AG09309 (cell line): ENCODE measurements around the gene ZNF784.
A peak's percentile ranks its signal among the peaks of the same experiment; 100 is the strongest.

Experiments used
- DNase-seq: peaks from one replicate; pipeline ENCODE4 v3.0.0-alpha.2; 2010; ENCODE audit warnings: low read depth
- H3K4me3 ChIP-seq: 2 replicates; pipeline ENCODE4 v1.5.1; 2011; ENCODE audit warnings: mild to moderate bottlenecking, low read depth, low read length, moderate library complexity; ENCODE audit not compliant: control insufficient read depth
- CTCF ChIP-seq: IDR thresholded peaks from 2 replicates; pipeline ENCODE4 v1.5.1; 2011; ENCODE audit warnings: mild to moderate bottlenecking, low read depth, low read length, inconsistent platforms; ENCODE audit not compliant: insufficient read depth, control insufficient read depth; ENCODE audit errors: missing control alignments

ZNF784 gene

DNA sequence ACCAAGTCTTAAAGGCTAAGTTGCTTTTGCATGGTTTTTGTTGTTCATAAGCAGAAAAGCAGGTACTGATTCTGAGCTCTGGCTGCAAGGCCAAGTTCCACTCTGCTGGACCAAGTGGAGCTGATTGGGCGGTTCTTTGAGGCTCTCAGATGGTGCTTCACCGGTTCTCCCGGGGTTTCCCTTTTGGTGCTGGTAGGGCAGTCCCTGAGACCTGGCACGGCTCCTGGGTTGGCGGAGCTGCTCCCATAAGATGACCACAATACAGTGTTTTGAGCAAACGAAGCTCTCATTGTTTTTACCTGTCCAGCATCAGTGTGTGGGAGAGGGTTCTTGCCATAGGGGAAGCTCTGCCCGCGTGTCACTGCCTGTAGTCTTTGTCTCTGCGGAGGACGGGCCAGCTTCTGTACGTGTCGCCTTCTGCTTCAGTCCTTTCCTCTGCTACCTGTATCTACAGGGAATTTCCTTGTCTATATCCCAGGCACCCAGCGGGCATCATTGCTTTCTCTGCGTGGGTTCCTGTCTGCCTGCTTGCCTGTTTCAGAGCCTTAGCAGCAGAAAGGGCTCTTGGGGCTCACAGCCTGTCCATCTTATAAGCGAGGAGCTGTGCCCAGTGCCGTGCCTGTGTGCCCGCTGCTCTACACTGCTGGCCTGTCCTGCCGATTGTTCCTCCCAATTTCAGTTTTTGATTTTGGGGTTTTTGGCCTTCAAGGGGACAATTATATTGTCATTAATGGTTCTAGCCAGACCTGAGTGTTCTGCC lies 32.8 kb upstream of the ZNF784 start:
- no peak for TF ChIP-seq CTCF
- peak overlapping the region; percentile 80 for H3K4me3 ChIP-seq
- no peak for DNase-seq

DNA sequence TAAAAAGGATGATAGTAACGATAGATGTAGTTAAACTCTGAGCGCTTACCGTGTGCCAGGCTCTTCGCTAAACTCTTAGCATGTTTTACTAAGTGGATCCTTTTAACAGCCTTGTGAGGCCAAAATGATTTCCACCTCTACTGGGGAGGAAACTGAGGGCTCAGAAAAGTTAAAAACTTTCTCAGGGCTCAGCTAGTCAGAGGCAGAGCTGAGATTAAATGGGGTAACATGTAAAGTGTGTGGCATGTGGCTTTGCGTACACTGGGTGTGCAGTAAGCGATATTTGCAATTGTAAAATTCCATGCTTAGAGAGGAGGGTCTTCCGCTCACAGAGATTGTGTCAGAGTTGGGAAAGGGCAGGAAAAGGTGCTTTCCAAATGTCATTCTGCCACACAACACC lies 32.2 kb upstream of the ZNF784 start:
- DNase-seq, result no peak
- no peak for TF ChIP-seq CTCF
- peak overlapping the region; percentile 80 for H3K4me3 ChIP-seq

- DNase-seq, result no peak
- H3K4me3 ChIP-seq, result peak overlapping the region; percentile 80
- no peak for TF ChIP-seq CTCF
These were observed 31.3 kb upstream of the ZNF784 start for GRCh38 chr19:55655648-55656040.

GRCh38 chr19:55654868-55655647 lies 30.7 kb upstream of the ZNF784 start, which contains the start of gene U2AF2:
Gene U2AF2, plus strand, starts transcription at chr19:55655035. Its CDS starts 70 bp downstream, at chr19:55655105.
- TF ChIP-seq CTCF, result no peak

GRCh38 chr19:55654323-55654867 lies 30.0 kb upstream of the ZNF784 start:
- peak; percentile 97 for DNase-seq
- H3K4me3 ChIP-seq, result peak overlapping the region; percentile 76
- TF ChIP-seq CTCF, result no peak

More at GRCh38 chr19:55654868-55655647, 30.7 kb upstream of the ZNF784 start, which contains the start of gene U2AF2:
- no peak for DNase-seq
- peak within 1 kb of the TSS; percentile 80 for H3K4me3 ChIP-seq

DNA sequence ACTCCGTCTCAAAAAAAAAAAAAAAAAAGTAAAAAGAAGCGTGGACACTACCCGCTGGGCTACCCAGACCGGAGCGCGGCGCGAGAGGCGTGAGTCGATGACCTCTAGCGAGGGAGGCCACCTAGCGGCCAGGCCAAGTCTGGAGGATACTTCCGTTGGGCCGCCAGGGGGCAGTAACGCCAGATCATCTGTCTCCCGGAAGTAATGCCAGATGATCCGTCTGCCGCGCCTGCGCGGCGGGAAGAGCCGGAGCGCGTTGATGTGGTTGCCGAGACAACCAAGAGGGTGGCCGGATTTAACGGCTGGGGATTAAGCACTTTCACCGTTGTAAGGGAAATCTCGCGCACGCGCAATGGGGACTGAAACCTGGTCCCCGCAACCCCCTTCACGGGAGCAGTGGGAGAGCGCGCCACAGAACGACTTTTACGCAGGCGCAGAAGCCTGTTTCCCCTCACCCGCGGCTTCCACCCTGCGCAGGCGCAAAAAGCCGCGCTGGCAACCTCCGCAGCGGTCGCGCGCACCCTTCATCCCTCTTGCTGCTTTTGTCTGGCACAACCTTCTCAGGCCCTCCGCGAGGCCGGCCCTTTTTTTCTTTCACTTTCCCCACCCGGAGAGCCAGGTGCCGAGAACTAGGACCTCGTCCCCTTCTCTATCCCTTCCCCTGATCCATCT lies 29.4 kb upstream of the ZNF784 start:
- peak; percentile 100 for TF ChIP-seq CTCF
- H3K4me3 ChIP-seq, result peak overlapping the region; percentile 76
- peak; percentile 97 for DNase-seq
